Left ventricle myocardium inferior (tissue), 1 donor: ENCODE measurements around the gene PAFAH1B2. TPM values are rescaled to one million over a fixed set of nuclear protein-coding genes. Genes with fewer than 3 reads are reported as not detected.

ENCODE experiments used
- DNase-seq: peaks from one replicate; pipeline ENCODE4 v3.0.0-alpha.2; 2020
- H3K27ac ChIP-seq: fragments of 200-600 bp; replicated peaks from 2 replicates; pipeline ENCODE4 v1.8.0; 2021
- H3K27me3 ChIP-seq: fragments of 200-600 bp; 2 replicates; pipeline ENCODE4 v1.8.0; 2021; ENCODE audit warnings: low read depth
- H3K36me3 ChIP-seq: fragments of 200-600 bp; 2 replicates; pipeline ENCODE4 v1.8.0; 2021
- H3K4me1 ChIP-seq: fragments of 200-600 bp; 2 replicates; pipeline ENCODE4 v1.8.0; 2021
- H3K4me3 ChIP-seq: fragments of 200-600 bp; 2 replicates; pipeline ENCODE4 v1.8.0; 2021; ENCODE audit warnings: mild to moderate bottlenecking, moderate library complexity
- H3K9me3 ChIP-seq: fragments of 200-600 bp; replicated peaks from 2 replicates; pipeline ENCODE4 v1.8.0; 2021
- intact Hi-C: fragments of 100-400 bp; cut with micrococcal nuclease; formaldehyde crosslinking; loops from one replicate; pipeline ENCODE4 v1.11.0; 2022
- long read RNA-seq: library from polyadenylated mRNA; unstranded; transcript quantifications from one replicate; pipeline ENCODE4 v2.0.0, GENCODE V29; 2021
- total RNA-seq: library from RNA; stranded (reverse); fragmentation: NEBNext Ultra II Directional; extraction: Animal tissue kit (Norgen Biotek cat#: 25700); gene quantifications from one replicate; pipeline ENCODE4 v1.2.1, GENCODE V29; 2021
- TF ChIP-seq, protein P1 (sequence below): fragments of 200-600 bp; IDR thresholded peaks from 2 replicates; pipeline ENCODE4 v1.8.0; 2021; ENCODE audit warnings: antibody characterized with exemption, mild to moderate bottlenecking, borderline replicate concordance
- donor health status: DM: no; HTN: yes; CAD: no; lungs with severe emphysema.

Gene PAFAH1B2, protein sequence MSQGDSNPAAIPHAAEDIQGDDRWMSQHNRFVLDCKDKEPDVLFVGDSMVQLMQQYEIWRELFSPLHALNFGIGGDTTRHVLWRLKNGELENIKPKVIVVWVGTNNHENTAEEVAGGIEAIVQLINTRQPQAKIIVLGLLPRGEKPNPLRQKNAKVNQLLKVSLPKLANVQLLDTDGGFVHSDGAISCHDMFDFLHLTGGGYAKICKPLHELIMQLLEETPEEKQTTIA
- 51.5 TPM for total RNA-seq
- long read RNA-seq, full-length matches to known transcripts: 14 of 23 reads
- long read RNA-seq, partial matches to known transcripts: 0 of 23 reads
- long read RNA-seq, other reads (novel, unspliced or antisense): 9 of 23 reads

DNA sequence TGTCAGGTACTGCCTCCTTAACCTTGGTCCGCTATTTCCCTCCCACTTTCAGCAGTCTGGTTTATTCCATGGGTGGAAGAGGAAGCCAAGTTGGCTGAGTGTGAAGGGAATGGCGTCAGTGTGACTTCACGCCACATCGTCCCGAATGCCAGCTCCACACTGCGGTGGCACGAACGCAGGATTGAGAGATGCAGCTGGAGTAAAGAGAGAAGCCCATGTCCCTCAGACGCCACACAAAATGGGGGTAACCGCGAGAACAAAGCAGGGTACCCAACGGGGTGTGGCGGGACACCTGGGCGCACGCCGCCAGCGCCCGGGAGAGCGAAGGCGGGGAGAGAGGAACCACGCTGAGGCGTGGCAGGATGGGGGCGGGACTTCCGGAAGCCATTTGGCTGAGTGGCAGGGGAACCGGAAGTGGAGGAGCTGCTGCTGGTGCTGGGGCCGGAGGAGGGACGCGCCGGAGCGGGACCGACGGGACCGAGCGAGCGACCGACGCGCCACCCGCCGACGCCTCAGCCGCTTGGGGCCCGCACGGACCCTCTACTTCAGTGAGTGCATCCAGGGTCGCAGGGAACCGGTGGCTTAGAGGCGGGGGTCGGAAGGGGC lies at the start of gene PAFAH1B2:
PAFAH1B2 (plus strand) TSS at position 417 of the 606 bp plus-strand sequence. CDS start 8,161 bp downstream, outside the sequence.
- Histone ChIP-seq H3K27me3 (no peaks in the 10 kb centered on the region), H3K4me3 (peak within 1 kb of the TSS; percentile 83), H3K9me3 (no peaks in the 10 kb centered on the region), H3K27ac (peak within 1 kb of the TSS; percentile 94), H3K36me3 (peaks cover 12% of the 10 kb centered on the region), H3K4me1 (peaks cover 58% of the 10 kb centered on the region)
- peak; percentile 97 for DNase-seq
- intact Hi-C loops: no loop called here
- TF ChIP-seq, protein P1, sequence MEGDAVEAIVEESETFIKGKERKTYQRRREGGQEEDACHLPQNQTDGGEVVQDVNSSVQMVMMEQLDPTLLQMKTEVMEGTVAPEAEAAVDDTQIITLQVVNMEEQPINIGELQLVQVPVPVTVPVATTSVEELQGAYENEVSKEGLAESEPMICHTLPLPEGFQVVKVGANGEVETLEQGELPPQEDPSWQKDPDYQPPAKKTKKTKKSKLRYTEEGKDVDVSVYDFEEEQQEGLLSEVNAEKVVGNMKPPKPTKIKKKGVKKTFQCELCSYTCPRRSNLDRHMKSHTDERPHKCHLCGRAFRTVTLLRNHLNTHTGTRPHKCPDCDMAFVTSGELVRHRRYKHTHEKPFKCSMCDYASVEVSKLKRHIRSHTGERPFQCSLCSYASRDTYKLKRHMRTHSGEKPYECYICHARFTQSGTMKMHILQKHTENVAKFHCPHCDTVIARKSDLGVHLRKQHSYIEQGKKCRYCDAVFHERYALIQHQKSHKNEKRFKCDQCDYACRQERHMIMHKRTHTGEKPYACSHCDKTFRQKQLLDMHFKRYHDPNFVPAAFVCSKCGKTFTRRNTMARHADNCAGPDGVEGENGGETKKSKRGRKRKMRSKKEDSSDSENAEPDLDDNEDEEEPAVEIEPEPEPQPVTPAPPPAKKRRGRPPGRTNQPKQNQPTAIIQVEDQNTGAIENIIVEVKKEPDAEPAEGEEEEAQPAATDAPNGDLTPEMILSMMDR: no peak

DNA sequence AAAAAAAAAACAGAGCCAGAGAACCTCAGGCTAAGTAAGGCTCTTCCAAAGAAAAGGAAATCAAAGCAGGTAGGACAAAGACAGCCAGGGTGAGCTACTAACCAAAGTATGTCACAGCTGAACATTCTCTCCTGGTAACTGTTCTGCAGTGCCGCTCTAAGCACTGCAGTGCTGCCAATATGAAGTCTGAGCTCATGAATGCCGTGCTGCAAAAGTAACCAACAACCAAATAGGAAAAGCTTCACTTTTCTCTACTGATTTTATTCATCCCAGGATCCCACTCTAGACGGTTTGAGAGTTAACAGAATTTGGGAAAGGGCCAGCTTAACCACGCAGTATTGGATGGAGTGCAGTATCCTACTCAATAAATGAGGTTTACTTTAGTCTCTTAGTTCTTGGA lies 49.3 kb upstream of the PAFAH1B2 start:
- Histone ChIP-seq H3K27me3 (no peaks in the 10 kb centered on the region), H3K4me3 (peak overlapping the region; percentile 84), H3K4me1 (peaks cover 67% of the 10 kb centered on the region), H3K9me3 (no peaks in the 10 kb centered on the region), H3K27ac (peak overlapping the region; percentile 99), H3K36me3 (no peaks in the 10 kb centered on the region)
- no peak for DNase-seq
- intact Hi-C loops: no loop called here
- TF ChIP-seq, protein P1: no peak

DNA sequence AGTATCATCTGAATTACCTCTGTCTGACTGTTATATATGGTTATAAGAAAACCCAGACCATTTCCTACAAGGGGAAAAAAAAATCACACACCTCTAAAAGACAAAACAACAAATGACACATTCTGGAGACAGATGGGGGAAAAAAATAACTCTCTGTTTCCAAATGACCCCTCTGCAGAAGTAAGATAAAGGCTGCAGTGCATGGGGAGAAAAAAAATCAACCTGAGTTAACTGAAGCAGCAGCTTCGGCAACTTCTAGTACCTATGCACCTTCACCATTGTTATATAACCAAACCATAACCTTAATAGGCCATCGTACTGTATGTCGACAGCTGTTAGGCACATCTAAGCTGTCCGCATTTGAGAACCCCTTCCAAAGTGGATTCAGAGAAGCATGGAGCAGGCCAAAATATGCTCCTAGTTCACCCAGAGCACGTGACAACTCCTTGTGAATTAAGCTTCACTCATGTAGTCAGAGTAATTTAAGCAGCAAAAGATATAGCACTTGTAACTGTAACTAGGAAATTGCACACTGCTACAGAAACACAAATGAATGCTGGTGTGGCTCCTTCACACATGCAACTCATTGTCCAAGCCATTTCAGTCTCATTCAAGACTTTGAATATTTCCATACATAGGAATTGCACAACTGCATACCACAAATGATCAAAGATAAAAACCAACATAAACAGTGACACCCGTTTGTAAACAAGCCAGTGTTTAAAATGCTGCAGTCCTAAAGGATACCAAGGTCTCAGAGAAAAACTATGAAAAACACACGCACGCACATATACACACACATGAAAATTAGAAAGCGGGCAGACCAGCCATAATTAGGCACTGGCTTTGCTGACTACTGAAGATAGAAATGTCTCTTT lies 48.6 kb upstream of the PAFAH1B2 start:
- Histone ChIP-seq H3K4me3 (peak overlapping the region; percentile 84), H3K27ac (peak overlapping the region; percentile 99), H3K4me1 (peaks cover 72% of the 10 kb centered on the region), H3K9me3 (no peaks in the 10 kb centered on the region), H3K36me3 (no peaks in the 10 kb centered on the region), H3K27me3 (no peaks in the 10 kb centered on the region)
- intact Hi-C loops: no loop called here
- TF ChIP-seq, protein P1: no peak
- DNase-seq: no peak

- intact Hi-C loops: no loop called here
- peaks cover 68% of the 10 kb centered on the region for H3K4me1 ChIP-seq
- TF ChIP-seq, protein P1: no peak
These were observed 47.7 kb upstream of the PAFAH1B2 start for GRCh38 chr11:117096201-117096991.

DNA sequence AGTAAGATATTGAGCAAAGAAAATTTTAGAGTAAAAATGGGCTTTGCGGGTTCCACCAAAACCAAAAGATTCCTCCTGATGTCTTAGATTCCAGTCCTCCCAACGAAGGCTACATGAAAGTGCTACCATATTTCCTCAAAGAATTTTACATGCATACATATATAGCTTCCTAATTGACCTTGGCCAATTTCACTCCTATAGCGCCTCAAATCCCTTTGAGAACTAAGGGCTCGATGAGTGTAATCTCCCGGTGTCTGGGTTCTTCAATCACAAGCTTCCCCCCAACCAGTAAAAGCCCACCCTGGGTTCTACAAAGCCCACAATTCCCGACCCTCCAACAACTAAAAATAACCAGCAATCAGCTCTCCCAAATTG lies 47.1 kb upstream of the PAFAH1B2 start:
- peaks cover 68% of the 10 kb centered on the region for H3K4me1 ChIP-seq
- DNase-seq: no peak
- no peaks in the 10 kb centered on the region for H3K36me3 ChIP-seq
- intact Hi-C loops: no loop called here
- no peaks in the 10 kb centered on the region for H3K27me3 ChIP-seq
- H3K27ac ChIP-seq: peak overlapping the region; percentile 99
- TF ChIP-seq, protein P1: no peak
- peak overlapping the region; percentile 84 for H3K4me3 ChIP-seq
- H3K9me3 ChIP-seq: no peaks in the 10 kb centered on the region

More at GRCh38 chr11:117096201-117096991, 47.7 kb upstream of the PAFAH1B2 start:
- Histone ChIP-seq H3K9me3 (no peaks in the 10 kb centered on the region), H3K4me3 (peak overlapping the region; percentile 84), H3K36me3 (no peaks in the 10 kb centered on the region), H3K27ac (peak overlapping the region; percentile 99), H3K27me3 (no peaks in the 10 kb centered on the region)
- no peak for DNase-seq
